H1 (cell line): ENCODE results near the gene RNU1-4. TPM values are rescaled to one million over a fixed set of nuclear protein-coding genes. Genes with fewer than 3 reads are reported as not detected.
"Not testable (repeated sequence)": the region's sequence is repeated elsewhere in the genome, so short reads cannot be mapped to it uniquely, and the experiment has no call there.

Source experiments
- CTCF ChIA-PET: fragments of 300-600 bp; sonication (Branson Sonifier 250); formaldehyde crosslinking; loops from one replicate; lab custom pipeline; 2021; ENCODE audit not compliant: partially characterized antibody; lab: Charles Lee
- POLR2A ChIA-PET: fragments of 300-600 bp; sonication (Branson Sonifier 250); formaldehyde crosslinking; loops from one replicate; lab custom pipeline; 2021; ENCODE audit warnings: inconsistent platforms; ENCODE audit not compliant: partially characterized antibody; lab: Charles Lee
- DNase-seq, 2 experiments: peaks; one replicate each; pipeline versions ENCODE4 v3.0.0 to v3.0.0-alpha.2; 2010 to 2022; ENCODE audit warnings: low spot score in 2 of 2, low read depth in 1 of 2, mixed read lengths in 1 of 2
- FAIRE-seq: peaks from 2 replicates; lab custom pipeline; 2011; peaks lifted over from hg19 to GRCh38; lab: Jason Lieb, UNC
- H2AFZ ChIP-seq: 2 replicates; pipeline ENCODE4 v1.8.1; 2012; ENCODE audit warnings: low read length, inconsistent platforms
- H2AK5ac ChIP-seq: 2 replicates; pipeline ENCODE4 v1.6.1; 2013; ENCODE audit warnings: low read depth, low read length
- H2BK120ac ChIP-seq: replicated peaks from 2 replicates; pipeline ENCODE3; 2013; ENCODE audit warnings: low read depth, low read length, inconsistent platforms
- H2BK12ac ChIP-seq: 2 replicates; pipeline ENCODE4 v1.6.1; 2013; ENCODE audit warnings: low read depth, low read length
- H2BK15ac ChIP-seq: 2 replicates; pipeline ENCODE4 v1.6.1; 2013; ENCODE audit warnings: low read length
- H2BK20ac ChIP-seq: 2 replicates; pipeline ENCODE4 v1.6.1; 2013; ENCODE audit warnings: low read length
- H2BK5ac ChIP-seq: 2 replicates; pipeline ENCODE4 v1.6.1; 2013; ENCODE audit warnings: low read depth, low read length
- H3K14ac ChIP-seq: 2 replicates; pipeline ENCODE4 v1.6.1; 2013; ENCODE audit warnings: inconsistent platforms; ENCODE audit not compliant: insufficient read length
- H3K18ac ChIP-seq: 2 replicates; pipeline ENCODE4 v1.6.1; 2013; ENCODE audit warnings: low read length; ENCODE audit errors: extremely low read depth
- H3K23ac ChIP-seq: 2 replicates; pipeline ENCODE4 v1.6.1; 2013; ENCODE audit warnings: inconsistent platforms; ENCODE audit not compliant: insufficient read length
- H3K23me2 ChIP-seq: 2 replicates; pipeline ENCODE4 v1.6.1; 2013; ENCODE audit warnings: low read depth, low read length
- H3K27ac ChIP-seq: 2 replicates; pipeline ENCODE4 v1.6.1; 2011; ENCODE audit warnings: low read depth, low read length, inconsistent platforms
- H3K27me3 ChIP-seq, 4 experiments: replicated peaks in 1 of 4; 1 replicate in 1 of 4; 2 replicates in 3 of 4; pipeline versions ENCODE4 v1.6.1 to v1.8.1; 2011 to 2013; ENCODE audit warnings: low read length in 3 of 4, mild to moderate bottlenecking in 3 of 4, inconsistent platforms in 2 of 4, mixed read lengths in 2 of 4, moderate library complexity in 1 of 4; ENCODE audit not compliant: control insufficient read depth in 3 of 4, insufficient read depth in 3 of 4; ENCODE audit errors: extremely low read depth in 1 of 4
- H3K36me3 ChIP-seq, 4 experiments: 2 replicates each; pipeline versions ENCODE4 v1.6.1 to v1.8.1; 2011 to 2013; ENCODE audit warnings: mild to moderate bottlenecking in 4 of 4, low read length in 3 of 4, moderate library complexity in 2 of 4, control low read depth in 1 of 4, inconsistent platforms in 1 of 4; ENCODE audit not compliant: insufficient read depth in 4 of 4, control insufficient read depth in 2 of 4
- H3K4ac ChIP-seq: replicated peaks from 2 replicates; pipeline ENCODE3; 2013; ENCODE audit warnings: low read length, low read depth, mixed read lengths, inconsistent platforms; ENCODE audit not compliant: insufficient read length
- H3K4me1 ChIP-seq, 4 experiments: replicated peaks in 1 of 4; 1 replicate in 1 of 4; 2 replicates in 3 of 4; pipeline versions ENCODE4 v1.6.1 to v1.8.1; 2011 to 2013; ENCODE audit warnings: low read length in 3 of 4, inconsistent platforms in 2 of 4, mixed read lengths in 1 of 4; ENCODE audit not compliant: insufficient read depth in 4 of 4, control insufficient read depth in 3 of 4
- H3K4me2 ChIP-seq, 2 experiments: 2 replicates each; pipeline versions ENCODE4 v1.6.1 to v1.8.1; 2011 to 2013; ENCODE audit warnings: low read depth in 2 of 2, low read length in 2 of 2, control low read depth in 1 of 2, inconsistent platforms in 1 of 2, mild to moderate bottlenecking in 1 of 2; ENCODE audit not compliant: insufficient read depth in 1 of 2
- H3K4me3 ChIP-seq, 4 experiments: fragments of 200-600, 300-600 bp in 1 of 4; sonication (generic), shearing (Covaris generic), sonication (Bioruptor Twin) in 1 of 4; 2 replicates each; pipeline versions ENCODE4 v1.5.1 to v1.8.1; 2011 to 2016; ENCODE audit warnings: low read length in 4 of 4, low read depth in 3 of 4, control low read depth in 2 of 4, inconsistent platforms in 2 of 4, mild to moderate bottlenecking in 2 of 4, mixed read lengths in 1 of 4, moderate library complexity in 1 of 4; ENCODE audit not compliant: insufficient read depth in 2 of 4; ENCODE audit errors: extremely low read depth in 1 of 4
- H3K56ac ChIP-seq: replicated peaks from 2 replicates; pipeline ENCODE3; 2013; ENCODE audit warnings: low read depth, mild to moderate bottlenecking, mixed read lengths, low read length, inconsistent platforms; ENCODE audit not compliant: insufficient read length
- H3K79me1 ChIP-seq: 2 replicates; pipeline ENCODE4 v1.6.1; 2013; ENCODE audit warnings: low read depth, low read length, control low read depth
- H3K79me2 ChIP-seq, 2 experiments: 2 replicates each; pipeline versions ENCODE4 v1.6.1 to v1.8.1; 2012 to 2013; ENCODE audit warnings: low read length in 2 of 2, mild to moderate bottlenecking in 2 of 2, inconsistent platforms in 1 of 2; ENCODE audit not compliant: insufficient read depth in 2 of 2, control insufficient read depth in 1 of 2
- H3K9ac ChIP-seq, 4 experiments: replicated peaks in 1 of 4; 1 replicate in 1 of 4; 2 replicates in 3 of 4; pipeline versions ENCODE4 v1.6.1 to v1.8.1; 2011 to 2013; ENCODE audit warnings: low read depth in 3 of 4, low read length in 3 of 4, control low read depth in 2 of 4, mild to moderate bottlenecking in 2 of 4, moderate library complexity in 2 of 4, inconsistent platforms in 1 of 4; ENCODE audit errors: extremely low read depth in 1 of 4
- H3K9me3 ChIP-seq, 2 experiments: 2 replicates each; pipeline versions ENCODE4 v1.6.1 to v1.8.1; 2012 to 2013; ENCODE audit warnings: mild to moderate bottlenecking in 2 of 2, moderate library complexity in 2 of 2, control low read depth in 1 of 2, inconsistent platforms in 1 of 2, low read depth in 1 of 2, low read length in 1 of 2, mixed read lengths in 1 of 2; ENCODE audit not compliant: insufficient read depth in 2 of 2
- H4K20me1 ChIP-seq, 2 experiments: replicated peaks in 1 of 2; 2 replicates each; pipeline versions ENCODE3 to v1.8.1; 2011 to 2013; ENCODE audit warnings: inconsistent platforms in 2 of 2, low read length in 2 of 2, mild to moderate bottlenecking in 1 of 2; ENCODE audit not compliant: insufficient read depth in 2 of 2, control insufficient read depth in 1 of 2
- H4K5ac ChIP-seq: 2 replicates; pipeline ENCODE4 v1.6.1; 2013; ENCODE audit warnings: low read length, low read depth, mixed read lengths, inconsistent platforms; ENCODE audit not compliant: insufficient read length
- H4K8ac ChIP-seq: 2 replicates; pipeline ENCODE4 v1.8.0; 2013; ENCODE audit warnings: mild to moderate bottlenecking, moderate library complexity, low read length, inconsistent platforms; ENCODE audit not compliant: insufficient read depth; ENCODE audit errors: extremely low read depth
- H4K91ac ChIP-seq: replicated peaks from 2 replicates; pipeline ENCODE3; 2013; ENCODE audit warnings: low read length, mixed read lengths, inconsistent platforms; ENCODE audit not compliant: insufficient read length
- WGBS, 2 experiments: shearing (Covaris generic) in 1 of 2; methylation state at CpG; one replicate each; pipeline versions ENCODE4 v1.1.6 to v1.1.7; 2013 to 2015; ENCODE audit warnings: low lambda C conversion rate in 2 of 2, mixed read lengths in 2 of 2, inconsistent platforms in 1 of 2, low coverage in 1 of 2, missing lambda C conversion rate in 1 of 2; ENCODE audit not compliant: insufficient replicate concordance in 2 of 2, insufficient coverage in 1 of 2, insufficient read length in 1 of 2; ENCODE audit errors: extremely low coverage in 1 of 2, missing lambda C conversion rate in 1 of 2; 5-methylcytosine and 5-hydroxymethylcytosine counted together
- polyA plus RNA-seq, 7 experiments: library from polyadenylated mRNA; depleted of rRNA in 3 of 7; stranded (reverse) in 5 of 7; unstranded in 2 of 7; fragments of >200 nt in 5 of 7; fragments of 200-250 nt in 2 of 7; gene quantifications; 1 replicate in 5 of 7; 2 replicates in 1 of 7; 4 replicates in 1 of 7; pipeline versions ENCODE4 v1.2.1 to v1.2.3, GENCODE V29; 2011 to 2013; ENCODE audit warnings: missing spikeins in 2 of 7, mixed read lengths in 2 of 7
- total RNA-seq: library from RNA; stranded (reverse); fragmentation: NEBNext Ultra II Directional; extraction: Animal tissue kit (Norgen Biotek cat#: 25700); gene quantifications from 2 replicates; pipeline ENCODE4 v1.2.1, GENCODE V29; 2021

Gene RNU1-4
- total and polyA plus RNA-seq, 2 of the 8 experiments (the other 6 are each of a cell fraction or from before 2014, with no cell fraction given), result 145 to 1,303 TPM

DNA sequence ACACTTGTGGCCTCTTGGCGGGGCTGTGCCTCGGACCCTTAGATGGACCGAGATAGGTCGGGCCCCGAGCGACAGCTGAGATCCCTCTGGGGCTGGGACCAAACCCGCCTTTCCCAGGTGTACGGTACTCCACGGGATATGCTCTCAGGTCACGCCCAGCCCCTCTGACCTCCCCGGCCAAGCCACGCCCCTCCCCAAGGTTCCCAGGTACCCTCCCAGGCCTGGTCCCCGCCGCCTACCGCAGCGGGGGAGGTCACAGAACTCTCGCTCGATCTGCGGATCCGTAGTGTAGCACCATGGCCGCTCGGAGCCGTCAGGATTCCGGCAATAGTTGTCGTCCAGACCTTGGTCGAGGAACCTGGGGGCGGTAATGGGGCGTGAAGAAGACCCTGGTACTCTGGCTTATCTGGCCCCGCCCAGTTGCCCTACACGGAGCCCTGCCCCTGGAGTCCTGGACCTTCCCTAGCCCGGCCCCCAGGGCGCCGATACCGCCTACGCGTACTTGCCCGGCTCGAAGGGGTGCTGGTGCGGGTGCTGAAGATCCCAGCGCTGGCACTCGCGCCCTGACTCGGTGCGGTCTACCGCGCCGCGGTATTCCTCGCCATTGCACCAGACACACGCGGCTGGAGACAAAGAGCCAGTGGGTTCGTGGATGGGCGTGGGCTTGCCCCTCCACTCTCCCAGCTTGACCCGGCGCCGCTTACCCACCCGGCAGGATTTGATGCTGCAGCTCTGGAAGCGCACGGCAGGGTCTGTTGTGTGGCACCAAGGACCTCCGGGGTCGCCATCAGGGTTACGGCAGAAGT lies 19.5 kb downstream of the RNU1-4 start:
- H3K14ac ChIP-seq, H2BK5ac ChIP-seq, H2BK20ac ChIP-seq, FAIRE-seq, H3K4me1 ChIP-seq, CTCF ChIA-PET, H3K9me3 ChIP-seq, H3K23me2 ChIP-seq, H2AK5ac ChIP-seq, H3K79me2 ChIP-seq, H3K79me1 ChIP-seq, H2BK15ac ChIP-seq, H3K4me3 ChIP-seq, H3K23ac ChIP-seq, H4K91ac ChIP-seq, H3K56ac ChIP-seq, H3K18ac ChIP-seq, H3K27me3 ChIP-seq, H4K20me1 ChIP-seq, H2BK12ac ChIP-seq, H3K9ac ChIP-seq, H3K36me3 ChIP-seq, DNase-seq, H3K27ac ChIP-seq, H2BK120ac ChIP-seq, H4K8ac ChIP-seq, POLR2A ChIA-PET, H3K4ac ChIP-seq, H2AFZ ChIP-seq, H4K5ac ChIP-seq: not testable (repeated sequence)
- 0 out of 4 replicates have a peak overlapping the region, but pooled peaks of 1 of the 2 experiments have one; percentile 31 for H3K4me2 ChIP-seq
- WGBS, 2 experiments, result no CpG with 5 or more reads among the region's 62 CpGs

- H3K4ac ChIP-seq, H4K20me1 ChIP-seq, CTCF ChIA-PET, H3K79me1 ChIP-seq, H2BK12ac ChIP-seq, H2BK5ac ChIP-seq, H3K4me3 ChIP-seq, H3K23ac ChIP-seq, H3K56ac ChIP-seq, H4K5ac ChIP-seq, H3K36me3 ChIP-seq, H2BK15ac ChIP-seq, FAIRE-seq, H3K9ac ChIP-seq, H3K79me2 ChIP-seq, H4K91ac ChIP-seq, H3K14ac ChIP-seq, POLR2A ChIA-PET, H3K4me1 ChIP-seq, H3K9me3 ChIP-seq, H3K23me2 ChIP-seq, H3K18ac ChIP-seq, H3K27ac ChIP-seq, H2BK20ac ChIP-seq, H2AFZ ChIP-seq, H2AK5ac ChIP-seq, H4K8ac ChIP-seq, H3K27me3 ChIP-seq, H3K4me2 ChIP-seq, H2BK120ac ChIP-seq: not testable (repeated sequence)
- 92% methylated on average over 10 of the region's 11 CpGs; no CpG with 5 or more reads in 1 of the 2 experiments for WGBS, 2 experiments
- peak in 1 of 2 experiments; percentile 43 for DNase-seq
Observed at GRCh38 chr1:16760456-16760765, 20.1 kb downstream of the RNU1-4 start.
